ENCODE measurements around the gene TTLL6. TPM values are rescaled to one million over a fixed set of nuclear protein-coding genes. Genes with fewer than 3 reads are reported as not detected.

The TTLL6 gene
- total and polyA plus RNA-seq, 8 donors = 0.48 to 11.0 (median 1.6) TPM; not detected in 4

DNA sequence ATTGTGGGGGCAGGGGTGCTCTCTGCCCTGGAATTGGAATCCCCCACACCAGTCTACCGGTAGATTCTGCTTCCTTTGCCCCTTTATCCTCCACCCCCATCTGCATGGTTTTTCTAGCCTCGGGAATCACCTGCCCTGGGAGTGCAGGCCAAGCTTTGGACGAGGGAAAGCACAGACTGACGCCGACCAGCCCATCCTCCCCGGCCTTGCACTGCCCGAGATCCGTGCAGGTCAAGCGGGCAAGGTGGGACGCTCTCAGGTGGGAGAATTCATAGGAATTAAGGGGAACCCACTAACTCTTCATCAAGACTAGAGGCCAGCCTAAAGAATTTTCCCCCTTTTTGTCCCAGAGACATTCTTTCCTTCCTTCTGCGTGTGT lies 78.6 kb downstream of the TTLL6 start:
- no peak for DNase-seq
- H3K9me3 ChIP-seq = no peaks in the 10 kb centered on the region
- peaks cover 36 to 100% (median 96%) of the 10 kb centered on the region in 3 donors for H3K27me3 ChIP-seq
- no peak for TF ChIP-seq EP300 (IDR thresholded peaks at IDR 0.05)
- TF ChIP-seq POLR2A (IDR thresholded peaks at IDR 0.05) = no peak
- TF ChIP-seq, protein P1, sequence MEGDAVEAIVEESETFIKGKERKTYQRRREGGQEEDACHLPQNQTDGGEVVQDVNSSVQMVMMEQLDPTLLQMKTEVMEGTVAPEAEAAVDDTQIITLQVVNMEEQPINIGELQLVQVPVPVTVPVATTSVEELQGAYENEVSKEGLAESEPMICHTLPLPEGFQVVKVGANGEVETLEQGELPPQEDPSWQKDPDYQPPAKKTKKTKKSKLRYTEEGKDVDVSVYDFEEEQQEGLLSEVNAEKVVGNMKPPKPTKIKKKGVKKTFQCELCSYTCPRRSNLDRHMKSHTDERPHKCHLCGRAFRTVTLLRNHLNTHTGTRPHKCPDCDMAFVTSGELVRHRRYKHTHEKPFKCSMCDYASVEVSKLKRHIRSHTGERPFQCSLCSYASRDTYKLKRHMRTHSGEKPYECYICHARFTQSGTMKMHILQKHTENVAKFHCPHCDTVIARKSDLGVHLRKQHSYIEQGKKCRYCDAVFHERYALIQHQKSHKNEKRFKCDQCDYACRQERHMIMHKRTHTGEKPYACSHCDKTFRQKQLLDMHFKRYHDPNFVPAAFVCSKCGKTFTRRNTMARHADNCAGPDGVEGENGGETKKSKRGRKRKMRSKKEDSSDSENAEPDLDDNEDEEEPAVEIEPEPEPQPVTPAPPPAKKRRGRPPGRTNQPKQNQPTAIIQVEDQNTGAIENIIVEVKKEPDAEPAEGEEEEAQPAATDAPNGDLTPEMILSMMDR (IDR thresholded peaks at IDR 0.05) = no peak
- 2 to 8% (median 6%) methylated on average over 11 of the region's 11 CpGs for WGBS, 5 donors
- H3K36me3 ChIP-seq = no peaks in the 10 kb centered on the region
- intact Hi-C loops (cut with DNase I; ENCODE audit: low total_unique reads) = no loop called here
- H3K27ac ChIP-seq = no peak overlapping the region
- H3K4me1 ChIP-seq = peaks cover 0 to 21% (median 7%) of the 10 kb centered on the region in 4 donors
- H3K4me3 ChIP-seq = no peak overlapping the region

DNA sequence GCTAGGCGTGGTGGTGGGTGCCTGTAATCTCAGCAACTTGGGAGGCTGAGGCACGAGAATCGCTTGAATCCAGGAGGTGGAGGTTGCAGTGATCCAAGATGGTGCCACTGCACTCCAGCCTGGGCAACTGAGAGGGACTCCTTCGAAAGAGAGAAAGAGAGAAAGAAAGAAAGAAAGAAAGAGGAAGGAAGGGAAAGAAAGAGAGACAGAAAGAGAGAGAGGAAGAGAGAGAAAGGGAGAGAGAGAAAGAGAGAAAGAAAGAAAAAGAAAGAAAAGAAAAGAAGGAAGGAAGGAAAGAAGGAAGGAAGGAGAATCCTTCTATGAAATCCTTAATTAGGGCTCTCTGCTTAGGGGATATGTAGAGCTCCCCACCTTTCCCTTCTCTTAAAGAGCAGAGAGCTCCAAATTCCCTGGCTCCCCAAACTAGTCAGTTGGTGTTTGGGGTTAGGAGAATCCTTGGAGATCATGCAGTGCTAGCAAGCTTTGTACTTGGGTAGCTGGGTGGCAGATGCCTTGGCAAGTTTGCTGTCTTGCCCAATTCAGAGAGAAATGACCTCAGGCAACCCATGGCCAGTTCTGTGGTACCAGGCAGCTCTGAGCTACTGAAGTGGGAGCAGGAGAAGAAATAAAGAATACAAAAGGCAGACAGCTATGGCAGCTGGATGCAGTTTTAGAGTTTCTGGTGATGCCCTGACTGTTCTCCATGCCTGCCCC lies 79.5 kb downstream of the TTLL6 start:
- intact Hi-C loops (cut with DNase I; ENCODE audit: low total_unique reads) = no loop called here
- H3K27ac ChIP-seq = no peak overlapping the region

DNA sequence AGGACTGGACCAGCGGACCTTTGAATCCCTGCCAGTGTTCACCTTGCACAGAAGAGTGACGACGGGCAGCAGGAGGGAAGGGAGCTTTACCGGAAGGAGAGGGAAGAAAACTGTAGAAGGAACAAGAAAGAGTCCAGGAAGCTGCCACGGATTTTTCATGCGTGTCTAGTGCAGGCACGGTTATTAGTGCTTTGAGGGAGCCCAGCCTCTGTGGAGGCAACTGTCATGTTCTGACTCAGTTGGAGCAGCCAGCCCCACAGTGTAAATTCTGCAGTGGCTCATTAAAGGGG lies 82.0 kb downstream of the TTLL6 start:
- peaks cover 45 to 100% (median 95%) of the 10 kb centered on the region in 3 donors for H3K27me3 ChIP-seq

More for the DNA sequence above, 79.5 kb downstream of the TTLL6 start:
- H3K36me3 ChIP-seq = no peaks in the 10 kb centered on the region
- H3K9me3 ChIP-seq = no peaks in the 10 kb centered on the region
- peaks cover 0 to 30% (median 13%) of the 10 kb centered on the region in 4 donors for H3K4me1 ChIP-seq
- TF ChIP-seq EP300 (IDR thresholded peaks at IDR 0.05) = no peak
- TF ChIP-seq POLR2AphosphoS5 (IDR thresholded peaks at IDR 0.05) = no peak
- TF ChIP-seq, protein P1 (IDR thresholded peaks at IDR 0.05) = no peak
- TF ChIP-seq POLR2A (IDR thresholded peaks at IDR 0.05) = no peak
- WGBS, 5 donors = 53 to 63% (median 55%) methylated on average over 4 of the region's 4 CpGs
- H3K4me3 ChIP-seq = no peak overlapping the region
- H3K27me3 ChIP-seq = peaks cover 44 to 100% (median 96%) of the 10 kb centered on the region in 3 donors
- DNase-seq = no peak

DNA sequence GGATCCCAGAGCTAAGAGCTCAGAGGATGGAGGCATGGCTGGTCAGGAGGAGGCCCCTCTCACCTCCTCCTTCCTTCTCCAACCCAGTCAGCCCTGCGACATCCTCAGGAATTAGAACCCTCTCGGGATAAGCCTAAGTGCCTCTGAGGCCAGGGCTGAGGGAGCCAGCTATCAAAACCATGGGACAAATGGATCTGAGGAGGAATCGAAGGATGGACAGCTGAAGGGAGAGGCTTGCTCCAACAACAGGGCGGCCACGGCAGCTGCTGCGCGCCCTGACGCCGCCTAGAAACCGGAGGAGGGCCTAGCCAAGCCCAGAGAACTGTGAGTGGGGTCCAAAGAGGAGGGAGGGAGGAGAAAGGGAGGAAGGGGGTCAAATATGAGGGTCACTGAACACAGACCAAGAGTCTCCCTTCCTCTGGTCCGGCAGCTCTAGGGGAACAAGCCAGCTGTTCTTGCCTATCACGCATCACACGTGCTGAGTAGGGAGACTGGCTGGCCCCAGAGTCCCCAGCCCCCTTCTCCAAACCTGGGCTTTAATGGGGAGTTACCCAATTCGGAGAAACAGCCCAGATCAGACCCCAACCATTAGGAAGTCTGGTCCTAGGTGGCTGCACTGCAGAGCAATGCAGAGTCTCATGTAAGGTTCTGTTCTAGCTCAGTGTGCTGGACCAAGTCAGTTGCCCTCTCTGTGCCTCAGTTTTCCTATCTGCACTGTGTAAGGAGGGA lies 82.5 kb downstream of the TTLL6 start:
- WGBS, 5 donors = 9 to 13% (median 11%) methylated on average over 13 to 14 of the region's 14 CpGs
- H3K9me3 ChIP-seq = no peaks in the 10 kb centered on the region
- H3K27me3 ChIP-seq = peaks cover 44 to 100% (median 95%) of the 10 kb centered on the region in 3 donors
- peaks cover 0 to 28% (median 13%) of the 10 kb centered on the region in 4 donors for H3K4me1 ChIP-seq
- H3K36me3 ChIP-seq = no peaks in the 10 kb centered on the region
- H3K4me3 ChIP-seq = no peak overlapping the region
- TF ChIP-seq EP300 (IDR thresholded peaks at IDR 0.05) (no peak), POLR2A (IDR thresholded peaks at IDR 0.05) (no peak), POLR2AphosphoS5 (IDR thresholded peaks at IDR 0.05) (no peak)
- TF ChIP-seq, protein P1 (IDR thresholded peaks at IDR 0.05) = no peak
- DNase-seq = no peak
- no peak overlapping the region for H3K27ac ChIP-seq
- intact Hi-C loops (cut with DNase I; ENCODE audit: low total_unique reads) = no loop called here

More for the DNA sequence above, 82.0 kb downstream of the TTLL6 start:
- 2 to 11% (median 4%) methylated on average over 7 of the region's 7 CpGs for WGBS, 5 donors
- Histone ChIP-seq H3K9me3 (no peaks in the 10 kb centered on the region), H3K4me1 (peaks cover 0 to 30% (median 13%) of the 10 kb centered on the region in 4 donors), H3K27ac (no peak overlapping the region), H3K4me3 (no peak overlapping the region), H3K36me3 (no peaks in the 10 kb centered on the region)
- DNase-seq = no peak
- TF ChIP-seq EP300 (IDR thresholded peaks at IDR 0.05) (no peak), POLR2AphosphoS5 (IDR thresholded peaks at IDR 0.05) (no peak), POLR2A (IDR thresholded peaks at IDR 0.05) (no peak)
- TF ChIP-seq, protein P1 (IDR thresholded peaks at IDR 0.05) = no peak
- intact Hi-C loops (cut with DNase I; ENCODE audit: low total_unique reads) = no loop called here

All from stomach (tissue), 9 donors.